ENCODE measurements around the gene CGB1. TPM values are rescaled to one million over a fixed set of nuclear protein-coding genes. Genes with fewer than 3 reads are reported as not detected.
A peak's percentile ranks its signal among the peaks of the same experiment; 100 is the strongest.
"Not testable (repeated sequence)": the region's sequence is repeated elsewhere in the genome, so short reads cannot be mapped to it uniquely, and the experiment has no call there.

CGB1 gene
- total RNA-seq, result not detected

DNA sequence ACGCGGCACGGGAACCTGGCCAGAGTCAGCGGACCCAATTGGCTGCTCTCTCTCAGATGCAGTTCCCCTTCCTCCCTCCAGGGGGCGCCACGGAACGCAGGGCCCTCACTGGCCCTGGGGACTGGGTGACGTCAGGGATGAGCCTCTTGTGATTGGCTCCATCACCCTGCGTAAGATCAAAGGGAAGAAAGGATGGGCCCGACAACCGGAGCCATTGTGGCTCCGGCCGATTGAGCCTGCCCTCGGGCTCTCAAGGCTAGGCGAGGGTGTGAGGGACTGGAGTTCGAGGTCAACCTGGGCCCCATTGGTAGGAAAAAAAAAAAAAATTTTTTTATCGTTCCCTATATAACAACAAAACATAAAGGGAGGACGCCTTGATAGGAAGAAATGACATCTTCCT lies at the start of gene CGB1:
CGB1 (minus strand) TSS at position 81 of the 400 bp plus-strand sequence. CDS start 184 bp downstream, outside the sequence.
- not testable (repeated sequence) for DNase-seq (ENCODE audit: low spot score); ATAC-seq

DNA sequence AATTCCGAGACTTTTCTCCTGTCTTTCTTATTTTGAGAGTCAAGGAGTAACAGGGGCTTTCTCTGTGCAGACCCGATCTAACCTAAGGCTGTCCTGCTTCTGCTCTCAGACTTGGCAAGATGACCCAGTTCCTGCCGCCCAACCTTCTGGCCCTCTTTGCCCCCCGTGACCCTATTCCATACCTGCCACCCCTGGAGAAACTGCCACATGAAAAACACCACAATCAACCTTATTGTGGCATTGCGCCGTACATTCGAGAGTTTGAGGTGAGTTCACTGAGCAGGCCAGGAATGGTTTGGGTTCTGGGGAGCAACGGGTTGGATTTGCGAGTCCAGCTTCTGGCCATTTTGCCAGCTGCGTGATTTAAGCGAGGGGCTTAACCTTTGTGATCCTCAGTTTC lies 49.6 kb upstream of the CGB1 start:
- ATAC-seq, result no peak
- no peak for DNase-seq (ENCODE audit: low spot score)

DNA sequence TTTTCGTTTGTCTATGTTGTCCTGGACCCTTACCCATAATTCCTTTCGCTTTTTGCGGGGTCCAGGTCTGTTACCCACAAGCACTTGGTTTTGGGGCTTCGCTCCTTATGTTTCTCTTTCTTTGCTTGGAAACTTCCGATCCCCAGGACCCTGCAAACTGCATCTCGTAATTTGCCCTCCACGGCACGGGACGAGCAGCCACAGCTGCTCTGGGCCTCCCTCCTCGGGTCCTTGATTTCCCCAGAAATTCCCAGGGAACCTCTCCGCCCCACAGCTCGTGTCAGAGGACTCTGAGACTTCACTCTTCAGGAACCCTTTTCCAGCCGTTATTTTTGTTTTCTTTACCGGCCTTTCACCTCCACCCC lies 49.2 kb upstream of the CGB1 start:
- no peak for DNase-seq (ENCODE audit: low spot score)
- no peak for ATAC-seq

DNA sequence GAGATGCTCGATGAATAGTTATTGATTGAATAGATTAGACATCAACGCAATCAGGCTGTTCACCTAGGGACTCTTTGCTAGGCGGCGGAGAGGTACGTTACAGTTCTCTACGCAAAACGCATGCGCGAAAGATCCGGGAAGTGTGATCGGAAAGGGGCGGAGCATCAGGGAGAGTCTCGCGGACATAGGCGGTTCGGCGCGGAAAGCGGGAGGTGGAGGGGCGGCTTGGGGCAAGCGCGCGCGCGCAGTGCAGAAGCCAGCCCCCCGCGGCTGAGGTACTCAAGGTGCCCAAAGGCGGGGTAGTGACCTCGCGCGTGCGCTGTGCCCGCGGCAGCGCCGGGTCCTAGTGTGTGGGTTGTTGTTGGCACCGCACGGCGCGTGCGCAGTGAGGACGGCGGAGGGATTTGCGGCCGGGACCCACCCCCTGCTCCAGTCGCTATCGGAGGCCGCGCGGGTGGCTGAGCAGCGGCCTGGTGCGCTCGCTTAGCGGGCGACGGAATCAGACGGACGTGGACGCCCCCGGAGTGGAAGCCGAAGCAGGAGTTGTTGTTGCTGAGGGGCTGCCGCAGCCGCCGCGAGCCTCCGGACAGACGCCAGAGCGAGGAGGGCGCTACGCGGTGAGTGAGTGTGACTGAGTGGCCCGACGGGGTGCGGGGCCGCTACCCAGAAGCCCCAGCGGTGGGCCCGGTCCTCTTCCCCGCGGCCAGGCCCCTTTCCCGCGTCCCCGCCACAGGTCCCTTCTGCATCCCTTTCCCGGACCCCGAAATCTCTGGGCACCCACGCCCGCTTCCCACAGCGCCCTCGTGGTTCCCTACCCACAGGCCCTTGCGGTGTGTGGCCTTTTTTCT lies 48.5 kb upstream of the CGB1 start, which contains the start of gene SNRNP70:
SNRNP70 (plus strand) TSS at position 432 of the 848 bp plus-strand sequence. CDS start 964 bp downstream, outside the sequence.
- ATAC-seq, result peak; percentile 96

DNA sequence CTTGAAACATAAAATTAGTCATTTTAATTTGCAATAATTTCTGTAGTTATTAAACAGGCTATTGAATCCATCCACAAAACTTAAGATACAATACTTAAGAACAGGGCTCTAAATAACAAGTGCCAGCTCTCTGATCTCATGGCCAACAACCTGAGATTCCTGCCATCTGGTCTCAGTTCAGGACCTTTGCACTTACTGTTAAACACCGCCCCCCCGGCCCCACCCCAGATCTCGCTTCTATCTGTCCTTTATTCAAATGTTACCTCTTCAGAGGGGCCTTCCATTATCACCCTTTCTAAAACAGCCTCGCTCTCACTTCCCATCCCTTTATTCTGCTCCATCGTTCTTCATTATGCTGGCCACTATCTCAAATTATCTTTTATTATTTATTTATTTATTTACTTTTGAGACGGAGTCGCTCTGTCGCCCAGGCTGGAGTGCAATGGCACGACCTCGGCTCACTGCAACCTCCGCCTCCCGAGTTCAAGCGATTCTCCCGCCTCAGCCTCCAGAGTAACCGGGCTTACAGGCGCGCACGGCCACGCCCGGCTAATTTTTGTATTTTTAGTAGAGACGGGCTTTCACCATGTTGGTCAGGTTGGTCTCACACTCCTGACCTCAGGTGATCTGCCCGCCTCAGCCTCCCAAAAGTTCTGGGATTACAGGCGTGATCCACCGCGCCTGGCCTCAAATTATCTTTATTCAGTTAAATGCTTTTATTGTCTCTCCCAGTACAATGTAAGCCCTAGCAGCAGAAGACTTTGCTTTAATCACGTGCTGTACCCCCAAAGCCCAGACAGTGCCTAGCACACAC lies 47.7 kb upstream of the CGB1 start:
- DNase-seq (ENCODE audit: low spot score), result no peak
- ATAC-seq, result no peak

More for the DNA sequence above, 48.5 kb upstream of the CGB1 start, which contains the start of gene SNRNP70:
- DNase-seq (ENCODE audit: low spot score), result peak; percentile 99

DNA sequence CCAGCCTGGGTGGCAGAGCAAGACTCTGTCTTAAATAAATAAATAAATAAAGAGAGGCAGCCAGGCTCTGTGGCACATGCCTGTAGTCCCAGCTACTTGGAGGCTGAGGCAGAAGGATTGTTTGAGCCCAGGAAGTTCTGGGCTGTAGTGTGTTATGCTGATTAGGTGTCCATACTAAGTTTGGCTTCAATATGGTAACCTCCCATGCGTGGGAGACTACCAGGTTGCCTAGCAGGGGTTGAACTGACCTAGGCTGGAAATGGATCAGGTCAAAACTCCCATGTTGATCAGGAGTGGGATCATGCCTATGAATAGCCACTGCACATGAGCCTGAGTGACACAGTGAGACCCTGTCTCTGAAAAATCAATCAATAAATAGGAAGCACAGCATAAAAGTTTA lies 44.6 kb upstream of the CGB1 start:
- DNase-seq (ENCODE audit: low spot score) (no peak), ATAC-seq (no peak)

DNA sequence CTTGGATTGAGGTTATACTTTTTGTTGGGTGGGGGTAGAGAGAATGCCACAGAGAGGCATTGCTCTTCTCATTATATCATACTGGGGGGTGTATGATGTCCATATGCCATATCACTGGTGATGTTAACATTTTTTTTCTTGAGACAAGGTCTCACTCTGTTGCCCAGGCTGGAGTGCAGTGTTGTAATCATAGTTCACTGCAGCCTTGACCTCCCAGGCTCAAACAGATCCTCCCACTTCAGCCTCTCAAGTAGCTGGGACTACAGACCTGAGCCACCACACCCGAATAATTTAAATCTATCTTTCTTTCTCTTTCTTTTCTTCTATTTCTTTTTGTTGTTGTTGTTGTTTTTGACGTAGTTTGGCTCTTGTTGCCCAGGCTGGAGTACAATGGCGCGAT lies 43.7 kb upstream of the CGB1 start:
- no peak for ATAC-seq
- DNase-seq (ENCODE audit: low spot score), result no peak

DNA sequence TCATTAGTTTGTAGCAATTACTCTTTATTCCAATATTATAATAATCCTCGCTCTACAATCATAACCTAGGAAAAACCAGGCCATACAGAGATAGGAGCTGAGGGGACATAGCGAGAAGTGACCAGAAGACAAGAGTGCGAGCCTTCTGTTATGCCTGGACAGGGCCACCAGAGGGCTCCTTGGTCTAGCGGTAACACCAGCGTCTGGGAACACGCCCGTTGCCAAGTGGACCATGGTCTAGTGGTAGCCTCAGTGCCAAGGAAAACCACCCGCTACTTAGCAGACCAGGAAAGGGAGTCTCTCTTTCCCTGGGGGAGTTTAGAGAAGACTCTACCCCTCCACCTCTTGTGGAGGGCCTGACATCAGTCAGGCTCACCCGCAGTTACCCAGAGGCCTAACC lies 38.2 kb upstream of the CGB1 start:
- DNase-seq (ENCODE audit: low spot score) (peak; percentile 81), ATAC-seq (peak; percentile 64)

DNA sequence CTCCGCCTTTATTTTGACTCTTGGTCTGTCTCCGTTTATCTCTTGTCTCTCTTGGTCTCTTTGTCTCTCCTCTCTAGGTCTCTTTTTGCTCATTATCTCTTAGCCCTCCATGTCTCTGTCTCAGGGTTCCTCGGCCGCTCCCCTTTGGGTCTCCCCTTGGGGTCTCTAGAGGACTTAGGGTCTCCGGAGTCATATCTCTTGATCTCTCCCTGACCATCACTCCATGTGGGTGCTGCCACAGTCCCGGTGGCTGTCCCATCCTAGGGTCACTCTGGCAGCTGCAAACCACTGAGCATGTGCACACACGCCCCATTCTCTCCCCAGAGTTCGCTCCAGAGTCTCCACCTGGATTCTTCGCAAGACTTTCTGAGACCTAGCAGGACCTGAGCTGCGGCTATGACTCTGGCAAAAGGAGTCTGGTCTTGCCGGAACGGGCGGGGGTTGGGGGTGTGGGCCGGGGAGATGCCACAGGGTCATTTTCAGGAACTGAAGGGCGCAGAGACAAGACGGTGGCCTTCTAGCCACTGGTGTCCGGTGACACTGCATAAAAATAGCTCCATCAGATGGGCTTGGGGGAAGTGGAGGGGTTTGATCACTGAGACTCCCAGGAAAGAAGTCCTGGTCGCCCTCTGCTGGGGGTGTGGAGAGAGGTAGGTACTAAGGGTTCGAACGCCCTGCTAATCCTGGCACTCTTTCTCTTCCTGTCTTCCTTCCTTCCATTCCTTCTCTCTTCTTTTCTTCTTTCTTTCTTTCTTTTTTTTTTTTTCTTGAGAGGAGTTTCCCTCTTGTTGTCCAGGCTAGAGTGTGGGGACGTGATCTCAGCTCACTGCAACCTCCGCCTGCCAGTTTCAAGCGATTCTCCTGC lies 37.1 kb upstream of the CGB1 start:
- ATAC-seq (peak; percentile 41), DNase-seq (ENCODE audit: low spot score) (no peak)

DNA sequence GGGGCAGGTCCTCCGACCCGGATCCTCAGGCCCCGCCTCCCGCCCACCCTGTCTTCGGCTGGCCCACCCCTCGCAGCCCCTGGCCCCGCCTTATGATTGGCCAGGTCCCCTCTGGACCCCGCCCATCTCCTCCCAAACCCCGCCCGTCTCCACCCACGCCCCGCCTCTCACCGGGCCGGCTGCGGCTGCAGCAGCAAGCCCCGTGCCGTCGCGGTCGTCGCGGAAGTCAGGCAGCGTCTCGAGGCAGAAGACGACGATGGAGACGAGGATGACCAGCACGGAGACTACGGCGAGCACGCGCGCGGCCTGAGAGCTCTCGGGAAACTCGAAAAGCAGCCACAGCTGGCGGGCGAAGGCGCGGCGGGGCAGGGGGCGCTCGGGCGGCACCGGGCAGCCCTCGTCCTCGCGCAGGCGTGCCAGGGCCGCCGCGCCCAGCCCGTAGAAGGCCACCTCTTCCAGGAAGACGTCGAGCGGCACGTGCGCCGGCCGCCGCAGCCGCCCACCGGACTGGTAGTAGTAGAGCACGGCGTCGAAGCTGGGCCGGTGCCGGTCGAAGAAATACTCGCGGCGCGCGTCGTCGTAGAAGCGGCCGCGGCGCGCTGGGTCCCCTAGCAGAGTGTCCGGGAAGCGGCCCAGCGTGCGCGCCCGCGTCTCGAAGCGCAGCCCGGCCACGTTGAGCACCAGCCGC lies 35.3 kb upstream of the CGB1 start:
- DNase-seq (ENCODE audit: low spot score) (no peak), ATAC-seq (no peak)

DNA sequence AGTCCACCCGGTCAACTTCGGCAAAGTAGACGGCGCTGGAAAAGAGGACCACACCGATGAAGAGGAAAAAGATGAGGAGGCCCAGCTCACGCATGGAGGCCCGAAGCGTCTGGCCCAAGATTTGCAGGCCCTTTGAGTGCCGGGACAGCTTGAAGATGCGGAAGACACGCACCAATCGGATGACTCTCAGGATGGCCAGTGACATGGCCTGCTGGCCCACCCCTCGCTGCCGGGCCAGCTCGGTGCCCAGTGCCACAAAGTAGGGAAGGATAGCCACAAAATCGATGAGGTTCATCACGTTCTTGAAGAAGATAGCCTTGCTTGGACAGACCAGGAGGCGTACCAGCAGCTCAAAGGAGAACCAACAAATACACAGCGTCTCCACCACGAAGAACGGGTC lies 33.7 kb upstream of the CGB1 start:
- no peak for DNase-seq (ENCODE audit: low spot score)
- ATAC-seq, result no peak

DNA sequence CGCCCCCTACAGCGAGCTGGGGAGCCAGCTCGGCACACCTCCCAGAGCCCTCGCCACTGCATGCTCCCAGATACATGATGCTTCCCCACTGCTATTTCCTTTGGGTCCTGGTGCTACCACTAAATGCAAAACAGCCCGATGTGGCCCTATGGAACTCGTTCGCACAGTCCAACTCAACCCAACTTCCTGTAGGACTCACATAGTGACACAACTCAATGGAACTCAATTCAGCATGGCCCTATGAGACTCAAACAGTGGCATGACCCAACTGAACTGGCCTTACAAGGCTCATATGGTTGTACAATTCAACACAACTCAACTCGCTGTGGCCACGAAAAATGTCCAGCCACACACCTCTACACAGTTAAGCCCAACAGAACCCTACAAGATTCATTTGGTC lies 32.3 kb upstream of the CGB1 start:
- DNase-seq (ENCODE audit: low spot score) (no peak), ATAC-seq (no peak)

DNA sequence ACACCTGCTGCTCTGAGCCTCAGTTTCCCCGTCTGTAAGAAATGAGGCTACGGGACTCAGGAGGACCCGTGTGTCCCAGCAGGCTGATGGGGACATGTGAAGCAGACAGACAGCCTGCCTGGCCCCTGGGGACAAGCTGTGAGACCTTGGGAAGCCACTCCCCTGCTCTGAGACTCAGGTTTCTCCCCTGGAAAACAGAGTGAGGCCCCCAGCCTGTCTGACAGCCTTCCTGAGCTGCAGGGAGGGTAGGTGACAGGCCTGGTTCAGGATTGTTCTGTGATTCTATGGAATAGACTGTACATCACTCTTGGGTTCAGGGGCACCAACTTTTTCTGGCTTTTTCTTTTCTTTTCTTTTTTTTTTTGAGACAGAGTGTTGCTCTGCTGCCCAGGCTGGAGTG lies 30.9 kb upstream of the CGB1 start:
- no peak for DNase-seq (ENCODE audit: low spot score)
- no peak for ATAC-seq

DNA sequence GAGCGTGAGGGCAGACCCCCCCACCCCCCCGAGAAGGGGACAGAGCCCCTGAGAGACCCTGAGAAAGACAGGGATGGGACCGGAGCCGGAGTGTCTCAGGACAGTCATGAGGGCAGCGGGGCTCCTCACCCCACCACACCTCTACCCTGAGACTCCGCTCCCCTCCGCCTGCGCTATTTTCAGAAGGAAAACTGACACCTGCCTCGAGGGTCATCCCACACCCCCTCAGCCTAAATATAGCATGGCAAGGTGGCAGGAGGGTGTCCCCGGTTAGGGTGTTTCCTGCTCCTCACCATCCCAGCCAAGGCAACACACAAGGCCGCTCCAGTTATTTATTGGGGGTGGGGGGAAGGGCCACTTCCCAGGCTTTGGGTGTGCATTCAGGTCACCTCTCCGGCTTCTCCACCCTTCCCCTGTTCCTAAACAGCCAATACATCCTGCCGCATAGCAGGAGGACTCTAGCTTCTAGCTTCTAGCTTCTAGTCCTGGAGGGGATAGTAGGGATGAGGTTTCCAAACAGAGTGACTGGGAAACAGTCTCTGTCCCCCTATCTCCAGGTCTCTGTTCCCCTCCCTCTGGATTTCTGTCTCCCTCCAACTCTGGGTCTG lies 29.3 kb upstream of the CGB1 start:
- ATAC-seq, result no peak

DNA sequence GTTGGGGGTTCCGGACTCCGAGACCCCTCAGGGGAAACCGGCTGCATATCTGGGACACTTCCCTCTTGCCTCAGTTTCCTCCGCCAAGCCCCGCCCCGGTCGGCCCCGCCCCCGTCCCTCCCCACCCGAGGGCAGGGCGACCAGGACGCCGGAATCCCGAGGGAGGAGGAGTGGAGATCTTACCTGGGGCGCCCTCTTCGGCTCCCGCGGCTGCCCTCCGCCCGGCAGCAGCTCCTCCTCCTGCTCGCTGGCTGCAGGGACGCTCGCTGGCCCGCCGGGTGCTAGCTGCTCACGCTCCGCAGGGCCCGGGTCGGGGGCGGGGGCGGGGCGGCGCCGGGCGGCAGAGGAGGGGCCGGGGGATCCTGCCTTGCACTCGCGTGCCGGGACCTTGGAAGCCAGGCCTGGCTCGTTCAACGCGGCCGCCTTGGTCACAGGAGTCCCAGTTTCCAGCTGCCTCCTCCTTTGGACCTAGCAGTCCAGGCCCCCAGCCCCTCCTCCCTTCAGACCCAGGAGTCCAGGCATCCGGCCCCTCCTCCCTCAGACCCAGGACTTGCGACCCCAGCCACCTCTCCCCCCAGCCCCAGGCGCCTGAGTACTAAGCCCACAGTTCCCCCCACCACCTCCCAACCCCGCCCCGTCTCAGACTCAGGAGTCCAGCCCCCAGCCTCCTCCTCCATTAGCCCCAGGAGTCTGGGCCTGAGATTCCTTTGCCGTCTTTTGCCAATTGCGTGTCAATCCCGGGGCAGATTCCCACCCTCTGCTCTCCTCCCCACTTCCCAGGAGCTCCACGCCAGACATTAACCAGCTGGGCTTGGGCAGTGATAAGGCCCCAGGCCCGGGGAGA lies 28.3 kb upstream of the CGB1 start, which contains the start of gene NTF4:
NTF4 (minus strand) TSS at position 51 of the 844 bp plus-strand sequence. CDS start 2,821 bp downstream, outside the sequence.
- no peak for DNase-seq (ENCODE audit: low spot score)

More for the DNA sequence above, 29.3 kb upstream of the CGB1 start:
- DNase-seq (ENCODE audit: low spot score), result no peak

DNA sequence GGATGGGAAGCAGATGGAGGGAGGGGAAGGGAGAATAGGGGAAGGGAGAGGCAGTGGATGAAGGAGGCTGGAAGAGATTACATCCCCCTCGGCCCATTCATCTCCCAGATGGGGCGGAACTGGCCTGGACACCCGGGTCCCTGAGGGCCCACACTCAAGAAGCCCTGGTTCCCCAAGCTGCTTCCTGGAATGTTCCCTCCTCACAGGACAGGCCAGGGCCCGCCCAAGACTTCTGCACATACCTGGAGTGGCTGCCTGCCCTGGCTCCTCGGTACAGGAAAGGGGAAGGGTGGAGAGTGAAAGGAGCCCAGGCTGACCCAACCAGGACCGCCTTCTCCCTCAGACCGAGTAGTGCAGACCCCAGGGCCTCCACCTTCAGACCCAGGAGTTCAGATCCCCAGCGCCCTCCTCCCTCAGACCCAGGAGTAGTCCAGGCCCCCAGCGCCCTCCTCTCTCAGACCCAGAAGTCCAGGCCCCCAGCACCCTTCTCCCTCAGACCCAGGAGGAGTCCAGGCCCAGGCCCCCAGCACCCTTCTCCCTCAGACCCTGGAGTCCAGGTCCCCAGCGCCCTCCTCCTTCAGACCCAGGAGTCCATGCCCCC lies 27.4 kb upstream of the CGB1 start:
- no peak for DNase-seq (ENCODE audit: low spot score)
- ATAC-seq, result no peak

More for the DNA sequence above, 28.3 kb upstream of the CGB1 start, which contains the start of gene NTF4:
- peak; percentile 65 for ATAC-seq

DNA sequence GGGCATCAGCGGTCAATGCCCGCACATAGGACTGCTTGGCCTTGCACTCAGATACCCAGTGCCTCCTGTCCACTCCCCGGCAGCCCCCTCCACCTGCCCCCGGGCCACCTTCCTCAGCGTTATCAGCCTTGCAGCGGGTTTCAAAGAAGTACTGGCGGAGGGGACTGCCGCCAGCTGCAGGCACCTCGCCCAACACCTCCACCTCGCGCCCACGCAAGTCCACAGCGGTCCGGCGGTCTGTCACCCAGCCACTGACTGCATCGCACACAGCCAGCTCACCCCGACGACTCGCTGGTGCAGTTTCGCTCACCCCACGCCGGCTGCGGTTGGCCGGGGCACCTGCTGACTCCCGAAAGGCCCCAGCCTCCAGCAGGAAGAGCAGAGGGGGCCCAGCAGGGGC lies 24.8 kb upstream of the CGB1 start:
- ATAC-seq (no peak), DNase-seq (ENCODE audit: low spot score) (no peak)

DNA sequence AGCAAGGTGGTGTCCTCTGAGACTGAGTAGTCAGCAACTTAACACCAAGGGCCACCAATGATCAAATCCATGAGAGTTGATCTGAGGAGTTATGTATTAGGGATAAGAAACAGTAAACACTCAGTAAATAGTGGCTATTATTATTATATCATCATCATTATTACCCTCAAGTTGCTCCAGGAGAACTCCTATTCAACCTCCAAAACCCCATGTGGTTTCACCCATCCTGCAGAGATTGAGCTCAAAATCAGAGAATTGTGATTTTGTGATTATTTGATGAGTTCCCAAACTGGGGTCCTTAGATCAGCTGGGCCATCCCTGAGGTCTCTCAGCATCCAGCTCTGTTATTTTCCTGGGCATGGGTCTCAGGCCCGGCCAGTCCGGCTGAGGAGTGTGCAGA lies 24.3 kb upstream of the CGB1 start:
- ATAC-seq (no peak), DNase-seq (ENCODE audit: low spot score) (no peak)

All from left lobe of liver (tissue), 2 donors.